Psoas muscle (tissue), 8 donors: ENCODE measurements around the gene FAM193B. TPM values are rescaled to one million over a fixed set of nuclear protein-coding genes. Genes with fewer than 3 reads are reported as not detected.
A peak's percentile ranks its signal among the peaks of the same experiment; 100 is the strongest.

Experiments
- ATAC-seq, 4 donors: fragments of 200-7000 bp; cut with Tn5 transposase; one replicate each; pipeline ENCODE4 v1.9.1; 2020; ENCODE audit warnings: moderate library complexity in 3 of 4, mild to moderate bottlenecking in 2 of 4
- DNase-seq, 2 donors: peaks; one replicate each; pipeline ENCODE4 v3.0.0-alpha.2; 2020
- H3K27ac ChIP-seq: fragments of 200-600 bp; one replicate; pipeline ENCODE4 v1.8.0; 2022
- H3K27me3 ChIP-seq, 3 donors: fragments of 200-600 bp in 1 of 3; one replicate each; pipeline versions ENCODE4 v1.6.1 to v1.8.0; 2013 to 2022; ENCODE audit warnings: low read length in 2 of 3, mild to moderate bottlenecking in 2 of 3, moderate library complexity in 1 of 3; ENCODE audit not compliant: insufficient read depth in 3 of 3
- H3K36me3 ChIP-seq, 2 donors: fragments of 200-600 bp in 1 of 2; one replicate each; pipeline versions ENCODE4 v1.6.1 to v1.8.0; 2013 to 2022; ENCODE audit warnings: low read depth in 1 of 2, mild to moderate bottlenecking in 1 of 2, moderate library complexity in 1 of 2; ENCODE audit not compliant: insufficient read depth in 1 of 2
- H3K4me1 ChIP-seq: fragments of 200-600 bp; one replicate; pipeline ENCODE4 v1.8.0; 2022
- H3K4me3 ChIP-seq: fragments of 200-600 bp; one replicate; pipeline ENCODE4 v1.8.0; 2022; ENCODE audit warnings: mild to moderate bottlenecking
- H3K9me3 ChIP-seq: fragments of 200-600 bp; one replicate; pipeline ENCODE4 v1.8.0; 2022
- WGBS, 3 donors: extraction: QIAGEN DNeasy Blood & Tissue Kit; methylation state at CpG; one replicate each; pipeline versions ENCODE4 v1.1.6 to v1.1.7; 2013; 5-methylcytosine and 5-hydroxymethylcytosine counted together
- intact Hi-C, 2 donors: fragments of 100-400 bp; cut with DNase I; formaldehyde crosslinking; loops; one replicate each; pipeline versions ENCODE4 v1.11.0 to v1.14.2; 2022
- polyA plus RNA-seq, 3 donors: library from polyadenylated mRNA; stranded (reverse); fragments of 200-250 nt; gene quantifications; one replicate each; pipeline ENCODE4 v1.2.3, GENCODE V29; 2013
- total RNA-seq, 4 donors: library from RNA; stranded (reverse); fragmentation: NEBNext Ultra II Directional in 2 of 4; extraction: Animal tissue kit (Norgen Biotek cat#: 25700) in 2 of 4; gene quantifications; one replicate each; pipeline versions ENCODE4 v1.2.1 to v1.2.4, GENCODE V29; 2021 to 2023
- TF ChIP-seq, protein P1 (sequence below): fragments of 200-600 bp; IDR thresholded peaks from one replicate; pipeline ENCODE4 v1.8.0; 2022; ENCODE audit warnings: antibody characterized with exemption
- donor health status: healthy with polysubstance abuse.
- donor health status: DM: no; HTN: no; CAD: no; lungs with moderate emphysema.
- donor health status: Bipolar disorder and iron deficiency.
- donor health status: healthy.
- donor health status: DM: yes; HTN: yes; CAD: no.
- donor health status: DM: no; HTN: no; CAD: no.
- donor health status: DM: no; HTN: no; CAD: no.
- donor health status: DM: yes; HTN: yes; CAD: no.

Gene FAM193B
- total and polyA plus RNA-seq, 7 donors = 26.9 to 36.7 (median 28.4) TPM

DNA sequence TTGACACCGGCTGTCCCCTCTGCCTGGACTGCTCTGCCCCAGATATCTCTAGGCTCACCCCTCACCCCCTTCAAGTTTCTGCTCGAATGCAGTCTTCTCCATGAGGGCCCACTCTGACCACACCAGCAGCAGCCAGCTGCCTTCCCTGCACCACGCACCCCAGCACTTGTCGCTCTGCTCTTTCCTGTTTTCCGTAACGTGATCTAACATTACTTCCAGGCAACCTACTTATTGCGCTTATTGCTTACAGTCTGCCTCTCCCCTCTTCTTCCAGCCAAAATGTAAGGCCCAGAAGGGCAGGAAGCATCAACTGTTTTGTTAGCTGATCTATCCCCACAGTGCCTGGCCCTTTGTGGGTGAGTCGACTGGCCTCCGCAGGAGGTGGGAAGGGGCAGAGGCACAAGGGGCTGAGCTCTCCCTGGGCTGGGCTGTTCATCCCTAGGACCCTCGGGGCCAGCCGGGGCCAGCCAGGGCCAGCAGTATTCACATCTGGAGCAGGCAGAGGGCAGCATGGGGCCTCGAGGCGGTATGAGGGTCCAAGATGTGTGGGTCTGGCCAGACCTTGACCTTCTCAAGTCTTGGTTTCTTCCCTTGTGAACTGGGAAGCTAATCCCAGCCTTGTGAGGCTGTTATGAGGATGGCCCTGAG is 69.3 kb downstream of the FAM193B start:
- TF ChIP-seq, protein P1, sequence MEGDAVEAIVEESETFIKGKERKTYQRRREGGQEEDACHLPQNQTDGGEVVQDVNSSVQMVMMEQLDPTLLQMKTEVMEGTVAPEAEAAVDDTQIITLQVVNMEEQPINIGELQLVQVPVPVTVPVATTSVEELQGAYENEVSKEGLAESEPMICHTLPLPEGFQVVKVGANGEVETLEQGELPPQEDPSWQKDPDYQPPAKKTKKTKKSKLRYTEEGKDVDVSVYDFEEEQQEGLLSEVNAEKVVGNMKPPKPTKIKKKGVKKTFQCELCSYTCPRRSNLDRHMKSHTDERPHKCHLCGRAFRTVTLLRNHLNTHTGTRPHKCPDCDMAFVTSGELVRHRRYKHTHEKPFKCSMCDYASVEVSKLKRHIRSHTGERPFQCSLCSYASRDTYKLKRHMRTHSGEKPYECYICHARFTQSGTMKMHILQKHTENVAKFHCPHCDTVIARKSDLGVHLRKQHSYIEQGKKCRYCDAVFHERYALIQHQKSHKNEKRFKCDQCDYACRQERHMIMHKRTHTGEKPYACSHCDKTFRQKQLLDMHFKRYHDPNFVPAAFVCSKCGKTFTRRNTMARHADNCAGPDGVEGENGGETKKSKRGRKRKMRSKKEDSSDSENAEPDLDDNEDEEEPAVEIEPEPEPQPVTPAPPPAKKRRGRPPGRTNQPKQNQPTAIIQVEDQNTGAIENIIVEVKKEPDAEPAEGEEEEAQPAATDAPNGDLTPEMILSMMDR = no peak
- WGBS, 3 donors = 33 to 49% (median 35%) methylated on average over 13 of the region's 13 CpGs
- H3K27me3 ChIP-seq = no peaks in the 10 kb centered on the region
- peak overlapping the region; percentile 78 for H3K27ac ChIP-seq
- no peak overlapping the region for H3K4me3 ChIP-seq
- intact Hi-C loops = no loop called here
- no peak for DNase-seq
- H3K9me3 ChIP-seq = no peaks in the 10 kb centered on the region
- H3K36me3 ChIP-seq = peaks cover 0 to 69% of the 10 kb centered on the region in 2 donors
- H3K4me1 ChIP-seq = peaks cover 28% of the 10 kb centered on the region
- peak in 2 of 4 donors; percentile 6 to 7 for ATAC-seq

DNA sequence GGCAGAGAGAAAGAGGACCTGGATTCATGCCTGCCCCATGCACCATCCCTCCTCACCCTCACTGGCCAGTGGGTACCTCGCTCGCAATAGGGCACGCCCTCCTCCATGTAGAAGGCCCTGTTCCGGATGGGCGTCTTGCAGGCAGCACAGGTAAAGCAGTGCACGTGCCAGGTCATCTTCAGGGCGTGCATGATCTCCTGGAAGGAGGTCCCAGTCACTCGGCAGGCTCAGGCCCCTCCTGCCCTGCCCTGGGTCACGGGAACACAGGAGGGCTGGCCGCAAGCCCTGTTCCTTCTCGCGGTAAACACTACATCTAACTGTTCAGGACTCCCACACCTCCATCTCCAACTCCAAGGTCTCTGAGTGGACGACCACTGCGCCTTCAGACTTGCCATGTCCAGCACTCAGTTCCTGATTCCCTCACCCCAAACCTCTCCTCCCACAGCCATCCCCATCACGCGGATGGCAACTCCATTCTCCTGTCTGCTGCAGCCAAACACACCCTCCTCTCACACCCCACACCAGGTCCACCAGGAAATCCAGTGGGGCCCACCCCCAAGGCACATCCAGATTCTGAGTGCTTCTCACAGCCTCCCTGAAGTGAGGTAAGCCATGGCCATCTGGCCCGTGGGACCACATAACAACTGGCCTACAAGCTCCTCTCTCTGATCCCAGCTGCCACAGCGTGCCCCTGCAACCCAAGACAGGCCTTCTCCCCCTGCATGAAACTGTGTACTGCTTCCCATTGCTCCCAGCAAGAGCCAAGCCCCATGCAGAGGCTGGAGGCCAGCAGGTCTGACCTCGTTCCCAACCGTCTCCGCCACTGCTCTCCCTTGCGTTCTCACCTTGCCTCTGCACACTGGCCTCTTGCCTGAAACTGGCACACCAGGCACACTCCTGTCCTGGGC is 70.1 kb downstream of the FAM193B start:
- DNase-seq (peak in 1 of 2 donors; percentile 78), ATAC-seq (peak; percentile 21 to 67 (median 62))

DNA sequence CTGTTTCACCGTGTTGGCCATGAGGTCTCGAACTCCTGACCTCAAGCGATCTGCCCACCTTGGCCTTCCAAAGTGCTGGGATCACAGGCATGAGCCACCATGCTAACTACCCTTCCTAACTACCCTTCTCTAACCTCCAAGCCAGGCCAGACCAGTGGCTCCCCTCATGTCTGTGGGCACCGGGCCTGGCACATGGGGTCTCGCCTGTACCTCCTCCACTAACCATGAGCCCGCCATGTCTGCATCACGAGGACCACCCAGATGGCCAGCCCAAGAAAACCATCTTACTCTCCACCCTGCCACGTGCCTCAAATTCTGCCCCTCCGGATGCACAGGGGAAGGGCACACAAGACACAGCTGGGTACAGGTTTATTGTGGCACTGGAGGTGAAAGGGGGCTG is 71.3 kb downstream of the FAM193B start:
- peaks cover 45% of the 10 kb centered on the region for H3K4me1 ChIP-seq
- H3K27me3 ChIP-seq = no peaks in the 10 kb centered on the region

More for the DNA sequence above, 70.1 kb downstream of the FAM193B start:
- Histone ChIP-seq H3K27ac (peak overlapping the region; percentile 78), H3K4me1 (peaks cover 36% of the 10 kb centered on the region), H3K36me3 (peaks cover 0 to 61% of the 10 kb centered on the region in 2 donors), H3K4me3 (no peak overlapping the region), H3K9me3 (no peaks in the 10 kb centered on the region), H3K27me3 (no peaks in the 10 kb centered on the region)
- TF ChIP-seq, protein P1 = no peak
- 54 to 68% (median 57%) methylated on average over 22 of the region's 22 CpGs for WGBS, 3 donors
- intact Hi-C loops = no loop called here

DNA sequence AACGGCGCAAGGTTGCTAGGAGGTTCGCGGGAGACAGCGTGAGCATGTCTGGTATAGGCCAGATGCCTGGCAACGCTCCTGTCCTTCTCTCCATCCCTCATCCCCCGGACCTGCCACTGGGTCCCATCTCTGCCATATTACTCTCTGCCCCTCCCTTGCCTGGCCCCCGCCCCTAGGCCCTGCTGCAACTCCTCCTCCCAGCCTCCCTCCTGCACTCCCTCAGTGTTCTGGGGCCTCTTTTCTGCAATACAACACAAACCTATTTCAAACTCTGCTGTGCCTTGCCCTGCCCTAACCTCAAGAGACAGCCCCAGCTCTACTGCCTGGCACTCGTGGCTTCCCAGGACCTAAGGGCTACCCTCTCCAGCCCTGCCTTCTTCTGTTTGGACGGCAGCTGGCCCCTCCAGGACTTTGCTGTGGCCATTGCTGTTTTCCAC is 72.0 kb downstream of the FAM193B start:
- no peaks in the 10 kb centered on the region for H3K9me3 ChIP-seq
- no peak for ATAC-seq
- no peak overlapping the region for H3K4me3 ChIP-seq
- no peaks in the 10 kb centered on the region for H3K27me3 ChIP-seq
- DNase-seq = no peak
- H3K27ac ChIP-seq = no peak overlapping the region
- peaks cover 45% of the 10 kb centered on the region for H3K4me1 ChIP-seq
- TF ChIP-seq, protein P1 = no peak
- WGBS, 3 donors = 88 to 96% (median 89%) methylated on average over 10 of the region's 10 CpGs
- intact Hi-C loops = no loop called here
- H3K36me3 ChIP-seq = peaks cover 0 to 42% of the 10 kb centered on the region in 2 donors

More for the DNA sequence above, 71.3 kb downstream of the FAM193B start:
- H3K27ac ChIP-seq = peak overlapping the region; percentile 16
- H3K9me3 ChIP-seq = no peaks in the 10 kb centered on the region
- TF ChIP-seq, protein P1 = no peak
- DNase-seq (no peak), ATAC-seq (no peak)
- intact Hi-C loops = no loop called here
- 93 to 98% (median 96%) methylated on average over 9 of the region's 9 CpGs for WGBS, 3 donors
- H3K36me3 ChIP-seq = peaks cover 0 to 49% of the 10 kb centered on the region in 2 donors
- H3K4me3 ChIP-seq = no peak overlapping the region
